Epithelial cell of esophagus (primary cell): ENCODE measurements around the gene CDK11A.
"Not testable (repeated sequence)": the region's sequence is repeated elsewhere in the genome, so short reads cannot be mapped to it uniquely, and the experiment has no call there.

ENCODE experiments used
- DNase-seq: peaks from one replicate; pipeline ENCODE4 v3.0.0; 2010; ENCODE audit warnings: low read depth
- H3K4me3 ChIP-seq: 2 replicates; pipeline ENCODE4 v1.5.1; 2011; ENCODE audit warnings: mild to moderate bottlenecking, low read length, control low read depth
- TF ChIP-seq, protein P1 (sequence below): IDR thresholded peaks from 2 replicates; pipeline ENCODE4 v1.5.1; 2011; ENCODE audit warnings: low read depth, mild to moderate bottlenecking, low read length, control low read depth, inconsistent platforms; ENCODE audit not compliant: insufficient read depth; ENCODE audit errors: missing control alignments

CDK11A gene

DNA sequence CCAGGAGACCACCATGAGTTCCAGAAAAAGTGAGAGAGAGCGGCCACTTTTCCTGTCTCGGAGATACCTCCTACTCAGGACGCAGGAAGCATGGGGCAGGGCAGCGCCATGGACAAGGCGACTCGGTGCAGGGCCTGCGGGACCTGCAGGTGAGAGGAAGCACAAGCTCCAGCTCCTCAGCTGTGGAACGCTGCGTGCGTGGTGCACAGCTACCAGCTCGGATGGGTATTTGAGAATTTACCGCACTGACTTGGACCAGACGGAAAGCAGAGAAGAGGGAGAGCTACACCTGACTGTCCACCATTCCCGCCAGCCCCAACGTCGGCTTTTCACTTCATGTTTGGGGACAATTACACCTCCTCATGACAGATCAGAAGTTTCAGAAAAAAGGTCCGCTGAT lies 8.2 kb upstream of the CDK11A start:
- no peak for DNase-seq
- TF ChIP-seq, protein P1, sequence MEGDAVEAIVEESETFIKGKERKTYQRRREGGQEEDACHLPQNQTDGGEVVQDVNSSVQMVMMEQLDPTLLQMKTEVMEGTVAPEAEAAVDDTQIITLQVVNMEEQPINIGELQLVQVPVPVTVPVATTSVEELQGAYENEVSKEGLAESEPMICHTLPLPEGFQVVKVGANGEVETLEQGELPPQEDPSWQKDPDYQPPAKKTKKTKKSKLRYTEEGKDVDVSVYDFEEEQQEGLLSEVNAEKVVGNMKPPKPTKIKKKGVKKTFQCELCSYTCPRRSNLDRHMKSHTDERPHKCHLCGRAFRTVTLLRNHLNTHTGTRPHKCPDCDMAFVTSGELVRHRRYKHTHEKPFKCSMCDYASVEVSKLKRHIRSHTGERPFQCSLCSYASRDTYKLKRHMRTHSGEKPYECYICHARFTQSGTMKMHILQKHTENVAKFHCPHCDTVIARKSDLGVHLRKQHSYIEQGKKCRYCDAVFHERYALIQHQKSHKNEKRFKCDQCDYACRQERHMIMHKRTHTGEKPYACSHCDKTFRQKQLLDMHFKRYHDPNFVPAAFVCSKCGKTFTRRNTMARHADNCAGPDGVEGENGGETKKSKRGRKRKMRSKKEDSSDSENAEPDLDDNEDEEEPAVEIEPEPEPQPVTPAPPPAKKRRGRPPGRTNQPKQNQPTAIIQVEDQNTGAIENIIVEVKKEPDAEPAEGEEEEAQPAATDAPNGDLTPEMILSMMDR: no peak
- no peak overlapping the region for H3K4me3 ChIP-seq

DNA sequence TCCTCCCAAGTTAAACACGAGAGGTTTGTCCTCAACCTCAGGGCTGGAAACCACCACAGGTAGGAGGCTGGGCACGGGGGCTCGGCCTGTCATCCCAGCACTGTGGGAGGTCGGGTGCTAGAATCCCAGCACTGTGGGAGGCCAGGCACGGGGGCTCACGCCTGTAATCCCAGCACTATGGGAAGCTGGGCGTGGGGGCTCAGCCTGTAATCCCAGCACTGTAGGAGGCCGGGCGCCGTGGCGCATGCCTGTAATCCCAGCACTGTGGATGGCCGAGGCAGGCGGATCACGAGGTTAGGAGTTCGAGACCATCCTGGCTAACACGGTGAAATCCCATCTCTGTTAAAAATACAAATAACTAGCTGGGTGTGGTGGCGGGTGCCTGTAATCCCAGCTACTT lies 6.7 kb upstream of the CDK11A start:
- no peak for DNase-seq
- TF ChIP-seq, protein P1: no peak
- H3K4me3 ChIP-seq: no peak overlapping the region

DNA sequence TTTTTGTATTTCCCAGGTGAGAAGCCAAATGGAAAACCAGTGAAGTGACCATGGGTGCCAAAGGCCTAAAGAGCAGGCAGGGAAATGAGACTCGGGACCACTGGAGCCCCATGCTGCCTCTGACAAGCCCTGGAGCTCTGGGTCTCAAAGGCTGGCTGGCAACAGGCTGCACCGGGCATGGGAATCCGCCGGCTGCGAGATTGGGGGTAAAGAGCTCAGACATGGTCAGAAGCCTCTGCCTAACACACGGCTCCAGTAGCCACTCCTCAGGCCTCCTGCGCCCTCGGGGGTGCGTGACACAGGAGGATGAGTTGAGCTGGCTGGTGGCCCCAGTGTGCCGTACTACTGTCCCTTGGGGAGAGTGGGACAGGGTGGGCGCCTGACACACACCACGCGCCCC lies 6.1 kb upstream of the CDK11A start:
- not testable (repeated sequence) for H3K4me3 ChIP-seq, DNase-seq

DNA sequence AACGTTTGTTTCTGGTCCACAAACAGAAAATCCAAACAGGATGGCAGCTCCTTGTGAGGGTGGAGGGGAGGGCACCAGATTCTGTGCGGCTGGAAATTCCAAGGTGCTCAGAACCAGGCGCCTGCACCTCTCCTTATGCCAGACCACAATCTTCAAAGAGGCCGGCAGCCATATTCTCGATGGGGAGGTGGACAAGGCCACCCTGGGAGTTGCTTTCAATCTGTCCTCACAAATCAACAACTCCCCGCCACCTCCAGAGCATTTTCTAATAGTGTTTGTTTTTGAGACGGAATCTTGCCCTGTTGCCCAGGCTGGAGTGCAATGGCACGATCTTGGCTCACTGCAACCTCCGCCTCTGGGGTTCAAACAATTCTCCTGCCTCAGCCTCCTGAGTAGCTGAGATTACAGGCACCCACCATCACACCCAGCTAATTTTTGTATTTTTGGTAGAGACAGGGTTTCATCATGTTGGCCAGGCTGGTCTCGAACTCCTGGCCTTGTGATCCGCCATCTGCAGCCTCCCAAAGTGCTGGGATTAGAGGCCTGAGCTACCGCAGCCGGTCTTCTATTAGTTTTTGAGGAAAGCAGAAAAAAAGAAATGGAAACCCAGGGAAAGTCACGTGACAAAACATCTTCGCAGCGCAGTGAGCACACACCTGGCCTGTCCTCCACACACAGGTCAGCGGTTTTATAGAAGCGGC lies 5.1 kb upstream of the CDK11A start:
- not testable (repeated sequence) for DNase-seq, H3K4me3 ChIP-seq

DNA sequence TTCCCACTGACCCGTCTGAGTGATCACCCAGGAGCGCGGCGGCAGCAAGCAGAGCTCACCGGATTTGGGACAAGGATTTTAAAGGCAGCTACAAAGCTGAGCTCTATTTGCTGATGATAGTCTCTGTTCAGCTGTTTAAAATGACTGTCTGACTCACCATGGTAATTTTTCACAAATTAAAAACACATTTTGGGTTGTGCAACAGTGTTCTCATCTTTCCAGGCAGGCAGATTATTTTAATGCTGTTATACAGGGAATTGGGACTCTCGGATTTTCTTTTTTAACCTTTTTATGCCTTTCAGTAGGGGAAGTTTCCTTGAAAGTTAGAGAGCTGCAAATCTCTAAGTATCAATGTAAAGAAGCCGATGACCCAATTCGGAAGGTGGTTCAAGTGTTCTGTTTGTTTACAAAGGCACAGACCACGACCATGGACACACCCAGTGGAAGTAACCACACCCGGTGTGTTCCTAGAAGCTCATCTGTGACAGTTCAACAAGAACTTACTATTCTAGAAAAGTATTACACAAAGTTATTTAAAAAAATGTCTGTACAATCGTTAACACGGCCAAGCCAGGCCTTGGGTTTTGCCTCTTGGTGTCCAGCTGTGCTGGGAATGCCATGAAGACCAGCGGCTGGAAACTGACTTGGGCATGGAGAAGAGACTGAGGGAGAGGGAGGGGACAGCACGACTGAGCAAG lies 4.3 kb upstream of the CDK11A start:
- H3K4me3 ChIP-seq: not testable (repeated sequence)
- DNase-seq: peak; percentile 53

DNA sequence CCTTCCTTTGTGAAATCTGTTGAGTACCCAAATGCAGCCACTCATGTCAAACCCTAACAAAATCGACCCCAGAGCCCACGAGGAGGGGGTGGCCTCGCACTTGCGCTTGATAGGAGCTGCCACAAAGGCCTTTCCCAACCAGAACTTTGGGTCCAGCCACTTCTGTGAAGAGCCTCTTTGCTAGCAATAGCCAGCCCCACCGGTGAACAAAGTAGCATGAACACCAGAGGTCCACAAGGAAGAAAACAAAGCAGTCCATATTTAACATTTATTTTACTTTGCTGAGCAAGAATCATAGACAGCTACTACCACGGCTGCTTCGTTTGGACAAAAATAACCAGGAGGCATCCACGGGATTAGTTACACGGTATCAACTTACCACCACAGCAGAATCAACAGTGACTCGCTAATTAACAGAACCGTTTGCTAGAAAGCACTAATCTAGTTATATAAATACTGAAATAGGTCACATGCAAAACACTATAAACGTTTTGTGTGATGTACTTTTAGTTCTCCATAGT lies 3.0 kb upstream of the CDK11A start:
- DNase-seq, H3K4me3 ChIP-seq: not testable (repeated sequence)

DNA sequence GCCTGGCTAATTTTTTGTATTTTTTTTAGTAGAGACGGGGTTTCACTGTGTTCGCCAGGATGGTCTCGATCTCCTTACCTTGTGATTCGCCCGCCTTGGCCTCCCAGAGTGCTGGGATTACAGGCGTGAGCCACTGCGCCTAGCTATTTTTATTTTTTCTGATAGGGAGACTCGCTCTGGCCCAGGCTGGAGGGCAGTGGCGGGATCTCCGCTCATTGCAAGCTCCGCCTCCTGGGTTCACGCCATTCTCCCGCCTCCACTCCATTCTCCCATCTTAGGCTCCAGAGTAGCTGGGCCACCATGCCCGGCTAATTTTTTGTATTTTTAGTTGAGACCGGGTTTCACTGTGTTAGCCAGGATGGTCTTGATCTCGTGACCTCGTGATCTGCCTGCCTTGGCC lies 1.9 kb upstream of the CDK11A start:
- DNase-seq, H3K4me3 ChIP-seq: not testable (repeated sequence)

DNA sequence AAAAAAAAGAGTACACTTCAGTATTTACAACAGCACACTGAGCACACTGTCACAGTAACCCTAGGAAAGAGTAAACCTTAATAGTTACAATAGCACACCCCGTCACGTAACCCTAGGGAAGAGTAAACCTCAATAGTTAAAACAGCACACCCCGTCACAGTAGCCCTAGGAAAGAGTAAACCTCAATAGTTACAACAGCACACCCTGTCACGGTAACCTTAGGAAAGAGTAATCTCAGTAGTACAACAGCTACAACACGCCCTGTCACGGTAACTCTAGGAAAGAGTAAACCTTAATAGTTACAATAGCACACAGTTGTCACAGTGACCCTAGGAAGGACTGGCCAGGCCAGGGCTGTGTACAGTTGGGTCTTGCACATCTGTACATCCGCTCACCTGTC lies 3.0 kb downstream of the CDK11A start:
- H3K4me3 ChIP-seq: no peak overlapping the region
- DNase-seq: no peak
- TF ChIP-seq, protein P1: no peak

DNA sequence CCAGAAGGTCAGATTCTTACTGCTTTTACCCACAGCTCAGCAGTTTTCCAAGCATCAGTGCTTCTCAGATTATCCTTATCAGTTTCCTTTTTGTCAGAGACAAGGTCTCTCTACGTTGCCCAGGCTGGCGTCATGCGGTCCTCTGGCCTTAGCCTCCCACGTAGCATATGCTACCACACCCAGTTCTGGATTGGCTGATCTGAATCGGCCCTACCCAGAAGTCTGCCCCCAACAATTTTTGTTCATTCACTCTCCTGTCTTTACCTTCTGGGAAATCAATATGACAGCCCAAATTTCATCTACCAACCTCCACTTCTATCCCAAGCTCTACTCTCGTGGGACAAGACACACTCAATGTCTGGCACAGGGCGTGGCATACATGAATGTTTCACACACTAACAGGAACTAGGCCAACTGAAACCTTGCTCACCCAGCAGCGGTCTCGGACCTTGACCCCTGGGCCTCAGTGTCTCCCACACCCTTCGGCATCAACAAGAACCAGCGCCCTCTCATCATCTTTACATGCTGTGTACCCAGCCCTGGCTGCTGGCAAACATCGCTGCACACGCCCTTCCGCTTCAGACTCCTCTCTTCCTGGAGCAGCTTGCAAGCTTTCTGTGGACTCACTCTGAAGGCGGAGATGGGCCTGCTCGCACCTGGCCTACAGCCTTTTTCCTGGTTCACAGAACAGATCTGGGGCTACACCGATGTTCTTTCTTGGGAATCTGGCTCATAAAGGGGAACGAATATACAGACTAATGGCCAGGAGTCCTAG lies 8.9 kb downstream of the CDK11A start:
- DNase-seq, H3K4me3 ChIP-seq: not testable (repeated sequence)

DNA sequence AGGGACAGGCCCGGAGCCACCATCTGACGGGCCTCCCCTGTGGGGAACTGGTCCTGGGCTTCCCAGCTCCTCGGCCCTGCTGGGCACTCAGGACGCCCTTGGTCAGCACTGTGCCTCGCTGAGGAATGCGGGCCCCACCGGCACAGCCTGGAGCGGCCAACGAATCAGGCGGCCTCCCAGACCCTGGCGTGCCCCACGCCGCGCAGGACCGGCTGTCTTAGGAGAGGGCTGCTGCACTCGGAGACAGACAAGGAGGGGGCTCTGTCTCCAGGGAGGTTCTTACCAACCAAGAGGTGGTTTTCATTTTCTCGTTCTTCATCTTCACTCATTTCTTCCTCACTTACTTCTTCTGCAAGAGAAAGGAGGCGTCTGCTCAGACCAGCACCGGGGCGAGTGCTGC lies 16.3 kb downstream of the CDK11A start:
- not testable (repeated sequence) for DNase-seq, H3K4me3 ChIP-seq

DNA sequence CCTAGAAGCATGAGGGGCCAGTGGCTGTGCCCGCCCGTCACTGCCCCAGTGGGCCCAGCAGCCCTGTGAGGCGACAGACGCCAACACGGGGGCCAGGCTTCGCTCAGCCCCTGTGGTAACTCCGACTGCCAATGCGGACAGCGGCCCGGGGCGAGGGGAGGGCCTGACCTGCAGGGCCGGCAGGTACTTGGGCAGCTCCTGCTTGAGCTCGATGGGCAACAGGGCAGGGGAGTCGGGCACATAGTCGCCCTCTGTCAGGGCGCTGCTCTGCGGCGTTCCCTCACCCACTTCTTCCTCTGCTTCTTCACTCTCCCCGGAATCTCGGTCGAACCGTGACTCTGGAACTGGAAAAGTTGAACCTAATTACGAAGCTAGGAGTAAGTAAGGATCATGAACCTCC lies 16.9 kb downstream of the CDK11A start:
- not testable (repeated sequence) for DNase-seq, H3K4me3 ChIP-seq

DNA sequence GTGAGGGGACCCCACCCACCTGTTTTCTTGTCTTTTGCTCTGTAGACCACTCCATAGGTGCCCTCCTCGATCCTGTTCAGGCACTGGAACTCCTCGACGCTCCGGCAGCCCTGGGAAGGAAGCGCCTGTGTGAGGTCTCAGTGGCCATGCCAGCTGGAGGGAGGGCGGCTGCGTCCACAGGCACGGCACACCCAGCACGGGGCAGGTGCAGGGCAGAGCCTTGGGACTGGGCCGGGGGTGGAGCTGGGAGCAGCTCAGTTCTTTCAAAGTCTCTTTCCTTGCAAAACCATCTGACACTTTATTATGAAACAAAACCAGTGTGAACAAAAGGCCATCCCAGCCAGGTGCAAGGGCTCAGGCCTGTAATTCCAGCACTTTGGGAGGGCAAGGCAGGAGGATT lies 18.5 kb downstream of the CDK11A start:
- DNase-seq, H3K4me3 ChIP-seq: not testable (repeated sequence)

DNA sequence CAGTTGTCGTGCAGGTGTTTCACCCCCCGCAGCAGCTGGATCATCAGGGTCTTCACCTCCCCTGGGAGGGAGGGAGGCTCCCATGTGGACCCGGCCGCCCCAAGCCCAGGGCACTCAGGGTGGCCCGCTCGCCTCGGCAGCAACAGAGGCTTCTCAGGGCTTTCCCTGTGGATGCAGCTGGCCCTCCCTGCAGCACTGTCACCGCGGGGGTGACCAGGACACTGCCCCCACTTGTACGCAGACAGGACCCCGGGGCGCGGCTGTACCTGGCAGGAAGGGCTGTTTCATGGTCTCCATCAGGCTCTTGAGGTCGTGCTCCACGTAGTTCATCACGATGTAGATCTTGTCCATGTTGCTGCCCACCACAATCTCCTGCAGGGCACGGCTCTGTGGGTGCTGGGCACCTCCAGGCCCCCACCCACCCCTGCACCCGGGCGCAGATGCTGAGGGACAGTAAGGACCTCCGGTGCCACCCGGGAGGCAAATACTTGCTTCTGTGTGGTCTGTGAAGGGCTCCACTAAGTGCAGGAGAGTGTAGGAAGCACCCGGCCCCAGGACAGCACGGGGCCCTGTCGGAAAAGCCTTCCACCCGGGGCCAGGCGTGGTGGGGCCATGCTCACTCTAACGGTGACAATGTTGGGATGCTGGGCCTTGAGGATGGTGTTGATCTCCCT lies 19.7 kb downstream of the CDK11A start:
- not testable (repeated sequence) for DNase-seq, H3K4me3 ChIP-seq
